GM23338 (cell line): ENCODE results near the gene DOCK2. TPM values are rescaled to one million over a fixed set of nuclear protein-coding genes. Genes with fewer than 3 reads are reported as not detected.

ENCODE experiments used
- ATAC-seq: fragments of 200-7000 bp; cut with Tn5 transposase; 3 replicates; pipeline ENCODE4 v1.9.1; 2020
- DNase-seq: peaks from one replicate; pipeline ENCODE4 v3.0.0-alpha.2; 2015; ENCODE audit warnings: low spot score
- H2AFZ ChIP-seq: fragments of 200-600 bp; sonication (generic); 2 replicates; pipeline ENCODE4 v1.8.0; 2016; ENCODE audit warnings: antibody characterized with exemption, mild to moderate bottlenecking, moderate library complexity
- H3F3A ChIP-seq: fragments of 200-600 bp; sonication (generic); replicated peaks from 2 replicates; pipeline ENCODE4 v1.8.0; 2017; ENCODE audit warnings: antibody characterized with exemption, mixed run types, low read depth
- H3K27ac ChIP-seq: fragments of 200-600 bp; sonication (generic); 2 replicates; pipeline ENCODE4 v1.6.1; 2016; ENCODE audit warnings: low read depth
- H3K27me3 ChIP-seq: fragments of 200-600 bp; sonication (generic); 2 replicates; pipeline ENCODE4 v1.8.0; 2016; ENCODE audit warnings: mild to moderate bottlenecking, mixed run types, moderate library complexity; ENCODE audit not compliant: insufficient read depth
- H3K36me3 ChIP-seq: fragments of 200-600 bp; sonication (generic); 2 replicates; pipeline ENCODE4 v1.8.0; 2016; ENCODE audit warnings: mild to moderate bottlenecking; ENCODE audit not compliant: insufficient read depth
- H3K4me1 ChIP-seq: fragments of 200-600 bp; sonication (generic); 2 replicates; pipeline ENCODE4 v1.8.0; 2016; ENCODE audit warnings: mild to moderate bottlenecking, moderate library complexity; ENCODE audit not compliant: insufficient read depth
- H3K4me2 ChIP-seq: fragments of 200-600 bp; sonication (generic); 2 replicates; pipeline ENCODE4 v1.7.1; 2017; ENCODE audit warnings: mixed run types
- H3K4me3 ChIP-seq: fragments of 200-600 bp; sonication (generic); 2 replicates; pipeline ENCODE4 v1.6.1; 2016; ENCODE audit warnings: mixed run types
- H3K79me2 ChIP-seq: fragments of 200-600 bp; sonication (generic); replicated peaks from 2 replicates; pipeline ENCODE4 v1.8.0; 2017; ENCODE audit warnings: mild to moderate bottlenecking; ENCODE audit not compliant: insufficient read depth
- H3K9me2 ChIP-seq: fragments of 200-600 bp; sonication (generic); 2 replicates; pipeline ENCODE4 v1.8.0; 2017; ENCODE audit not compliant: insufficient read depth
- H4K20me1 ChIP-seq: fragments of 200-600 bp; sonication (generic); replicated peaks from 2 replicates; pipeline ENCODE4 v1.8.0; 2017; ENCODE audit warnings: mild to moderate bottlenecking; ENCODE audit not compliant: insufficient read depth
- H3K27ac Mint-ChIP-seq: 2 replicates; pipeline ENCODE4 v1.8.0; 2020; ENCODE audit warnings: inconsistent platforms, mild to moderate bottlenecking, moderate library complexity, mixed read lengths
- H3K27me3 Mint-ChIP-seq: 3 replicates; pipeline ENCODE4 v1.8.0; 2022; ENCODE audit warnings: low read depth, mild to moderate bottlenecking, moderate library complexity, mixed read lengths, inconsistent platforms; ENCODE audit not compliant: insufficient read depth, poor library complexity
- H3K36me3 Mint-ChIP-seq: 3 replicates; pipeline ENCODE4 v1.8.0; 2021; ENCODE audit warnings: low read depth, mild to moderate bottlenecking, inconsistent platforms, moderate library complexity, mixed read lengths
- H3K4me1 Mint-ChIP-seq: 3 replicates; pipeline ENCODE4 v1.8.0; 2020; ENCODE audit warnings: mild to moderate bottlenecking, inconsistent platforms, mixed read lengths
- H3K4me3 Mint-ChIP-seq: 3 replicates; pipeline ENCODE4 v1.8.0; 2021; ENCODE audit warnings: moderate library complexity, mild to moderate bottlenecking, inconsistent platforms, mixed read lengths
- H3K9me3 Mint-ChIP-seq: 3 replicates; pipeline ENCODE4 v1.8.0; 2020; ENCODE audit warnings: moderate library complexity, mild to moderate bottlenecking, inconsistent platforms, mixed read lengths
- CREB1 ChIP-seq: fragments of 250-450 bp; sonication (Bioruptor Pico); IDR thresholded peaks from 2 replicates; pipeline ENCODE4 v1.5.0; 2020; ENCODE audit warnings: low read depth, mild to moderate bottlenecking, moderate library complexity
- CTCF ChIP-seq, 2 experiments: fragments of 200-600 bp in 1 of 2; sonication (generic) in 1 of 2; conservative IDR thresholded peaks; 2 replicates each; pipeline versions ENCODE4 v1.5.1 to v1.6.1; 2016 to 2017; ENCODE audit warnings: antibody characterized with exemption in 2 of 2, low read depth in 2 of 2, mild to moderate bottlenecking in 2 of 2, moderate library complexity in 1 of 2
- EZH2 ChIP-seq: fragments of 200-600 bp; sonication (generic); IDR thresholded peaks from one replicate; pipeline ENCODE4 v1.8.0; 2017; ENCODE audit warnings: antibody characterized with exemption, mild to moderate bottlenecking, low read depth; ENCODE audit not compliant: unreplicated experiment
- EZH2phosphoT487 ChIP-seq: fragments of 200-600 bp; sonication (generic); IDR thresholded peaks from one replicate; pipeline ENCODE4 v1.8.1; 2018; ENCODE audit warnings: antibody characterized with exemption; ENCODE audit not compliant: unreplicated experiment
- JUNB ChIP-seq: IDR thresholded peaks from one replicate; pipeline ENCODE4 v1.6.1; 2016; ENCODE audit warnings: antibody characterized with exemption; ENCODE audit not compliant: unreplicated experiment
- NANOG ChIP-seq: IDR thresholded peaks from 2 replicates; pipeline ENCODE4 v1.6.1; 2016; ENCODE audit warnings: antibody characterized with exemption, borderline replicate concordance
- POLR2AphosphoS5 ChIP-seq: IDR thresholded peaks from 2 replicates; pipeline ENCODE4 v1.6.1; 2016; ENCODE audit warnings: antibody characterized with exemption, low read depth
- REST ChIP-seq: IDR thresholded peaks from one replicate; pipeline ENCODE4 v1.6.1; 2018; ENCODE audit warnings: antibody characterized with exemption; ENCODE audit not compliant: unreplicated experiment
- STAT1 ChIP-seq: IDR thresholded peaks from one replicate; pipeline ENCODE4 v1.6.1; 2016; ENCODE audit warnings: antibody characterized with exemption; ENCODE audit not compliant: unreplicated experiment
- ZNF114 ChIP-seq: fragments of 250-450 bp; sonication (Bioruptor Pico); IDR thresholded peaks from 2 replicates; pipeline ENCODE4 v1.5.0; 2020; ENCODE audit warnings: mild to moderate bottlenecking, moderate library complexity
- ZNF331 ChIP-seq: fragments of 250-450 bp; sonication (Bioruptor Pico); IDR thresholded peaks from 2 replicates; pipeline ENCODE4 v1.5.0; 2020; ENCODE audit warnings: low read depth, mild to moderate bottlenecking, moderate library complexity
- polyA plus RNA-seq: library from polyadenylated mRNA; unstranded; fragments of >200 nt; fragmentation: Nextera tagmentation; extraction: Ambion mirVana; gene quantifications from 2 replicates; pipeline ENCODE4 v1.2.1, GENCODE V29; 2016
- total RNA-seq: library from RNA; depleted of rRNA; stranded (reverse); fragments of >200 nt; shearing (Covaris generic); gene quantifications from 2 replicates; pipeline ENCODE4 v1.2.3, GENCODE V29; 2014
- TF ChIP-seq, protein P1 (sequence below): IDR thresholded peaks from 2 replicates; pipeline ENCODE4 v1.6.1; 2016; ENCODE audit warnings: antibody characterized with exemption
- TF ChIP-seq, protein P2 (sequence below): fragments of 250-450 bp; sonication (Bioruptor Pico); IDR thresholded peaks from 2 replicates; pipeline ENCODE4 v1.5.0; 2020; ENCODE audit warnings: mild to moderate bottlenecking, moderate library complexity

The DOCK2 gene
- total and polyA plus RNA-seq, 2 experiments from 2014 or later, result 3.7 to 9.4 TPM

DNA sequence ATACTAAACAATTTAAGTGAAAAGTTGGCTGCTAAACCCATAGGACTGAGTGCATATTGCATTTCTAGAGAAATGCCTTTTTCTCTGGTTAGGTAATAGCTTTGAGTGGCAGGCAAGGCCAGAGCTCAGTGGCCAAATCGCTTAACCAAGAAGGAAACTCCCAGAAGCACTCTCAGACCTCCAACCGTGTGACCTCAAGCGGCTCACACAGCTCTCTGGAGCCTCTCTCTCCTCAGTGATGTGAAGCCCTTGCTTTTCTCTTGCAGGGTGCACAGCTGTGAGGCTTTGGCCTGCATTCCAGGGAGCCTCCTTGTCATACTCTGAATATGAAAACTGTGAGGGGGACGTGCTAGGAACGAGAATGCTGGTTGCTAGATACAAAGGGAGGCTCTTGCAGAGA is 236.6 kb downstream of the DOCK2 start:
- ATAC-seq (peak; percentile 91), DNase-seq (no peak)
- no peaks in the 10 kb centered on the region for H3K36me3 ChIP-seq
- no peaks in the 10 kb centered on the region for H4K20me1 ChIP-seq
- H2AFZ ChIP-seq, result no peak overlapping the region
- no peaks in the 10 kb centered on the region for H3K79me2 ChIP-seq
- peaks cover 7% of the 10 kb centered on the region for H3K4me1 Mint-ChIP-seq
- H3K27ac ChIP-seq, result no peak overlapping the region
- no peaks in the 10 kb centered on the region for H3F3A ChIP-seq
- peaks cover 4% of the 10 kb centered on the region for H3K27me3 Mint-ChIP-seq
- no peak overlapping the region for H3K27ac Mint-ChIP-seq
- H3K4me3 Mint-ChIP-seq, result no peak overlapping the region
- H3K9me2 ChIP-seq, result no peaks in the 10 kb centered on the region
- no peaks in the 10 kb centered on the region for H3K36me3 Mint-ChIP-seq
- no peak overlapping the region for H3K4me2 ChIP-seq
- no peaks in the 10 kb centered on the region for H3K9me3 Mint-ChIP-seq
- no peak for TF ChIP-seq CTCF (conservative IDR thresholded peaks at IDR 0.05; ENCODE audit: low read depth in 2 of 2)
- no peak for TF ChIP-seq REST
- no peak for TF ChIP-seq EZH2
- TF ChIP-seq POLR2AphosphoS5, result no peak
- no peak for TF ChIP-seq ZNF331 (CRISPR knock-in tag)
- TF ChIP-seq CREB1 (CRISPR knock-in tag), result no peak
- TF ChIP-seq EZH2phosphoT487, result no peak
- no peak for TF ChIP-seq ZNF114
- TF ChIP-seq JUNB, result no peak
- TF ChIP-seq NANOG, result no peak
- no peak for TF ChIP-seq STAT1
- TF ChIP-seq, protein P1, sequence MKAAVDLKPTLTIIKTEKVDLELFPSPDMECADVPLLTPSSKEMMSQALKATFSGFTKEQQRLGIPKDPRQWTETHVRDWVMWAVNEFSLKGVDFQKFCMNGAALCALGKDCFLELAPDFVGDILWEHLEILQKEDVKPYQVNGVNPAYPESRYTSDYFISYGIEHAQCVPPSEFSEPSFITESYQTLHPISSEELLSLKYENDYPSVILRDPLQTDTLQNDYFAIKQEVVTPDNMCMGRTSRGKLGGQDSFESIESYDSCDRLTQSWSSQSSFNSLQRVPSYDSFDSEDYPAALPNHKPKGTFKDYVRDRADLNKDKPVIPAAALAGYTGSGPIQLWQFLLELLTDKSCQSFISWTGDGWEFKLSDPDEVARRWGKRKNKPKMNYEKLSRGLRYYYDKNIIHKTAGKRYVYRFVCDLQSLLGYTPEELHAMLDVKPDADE, result no peak
- TF ChIP-seq, protein P2, sequence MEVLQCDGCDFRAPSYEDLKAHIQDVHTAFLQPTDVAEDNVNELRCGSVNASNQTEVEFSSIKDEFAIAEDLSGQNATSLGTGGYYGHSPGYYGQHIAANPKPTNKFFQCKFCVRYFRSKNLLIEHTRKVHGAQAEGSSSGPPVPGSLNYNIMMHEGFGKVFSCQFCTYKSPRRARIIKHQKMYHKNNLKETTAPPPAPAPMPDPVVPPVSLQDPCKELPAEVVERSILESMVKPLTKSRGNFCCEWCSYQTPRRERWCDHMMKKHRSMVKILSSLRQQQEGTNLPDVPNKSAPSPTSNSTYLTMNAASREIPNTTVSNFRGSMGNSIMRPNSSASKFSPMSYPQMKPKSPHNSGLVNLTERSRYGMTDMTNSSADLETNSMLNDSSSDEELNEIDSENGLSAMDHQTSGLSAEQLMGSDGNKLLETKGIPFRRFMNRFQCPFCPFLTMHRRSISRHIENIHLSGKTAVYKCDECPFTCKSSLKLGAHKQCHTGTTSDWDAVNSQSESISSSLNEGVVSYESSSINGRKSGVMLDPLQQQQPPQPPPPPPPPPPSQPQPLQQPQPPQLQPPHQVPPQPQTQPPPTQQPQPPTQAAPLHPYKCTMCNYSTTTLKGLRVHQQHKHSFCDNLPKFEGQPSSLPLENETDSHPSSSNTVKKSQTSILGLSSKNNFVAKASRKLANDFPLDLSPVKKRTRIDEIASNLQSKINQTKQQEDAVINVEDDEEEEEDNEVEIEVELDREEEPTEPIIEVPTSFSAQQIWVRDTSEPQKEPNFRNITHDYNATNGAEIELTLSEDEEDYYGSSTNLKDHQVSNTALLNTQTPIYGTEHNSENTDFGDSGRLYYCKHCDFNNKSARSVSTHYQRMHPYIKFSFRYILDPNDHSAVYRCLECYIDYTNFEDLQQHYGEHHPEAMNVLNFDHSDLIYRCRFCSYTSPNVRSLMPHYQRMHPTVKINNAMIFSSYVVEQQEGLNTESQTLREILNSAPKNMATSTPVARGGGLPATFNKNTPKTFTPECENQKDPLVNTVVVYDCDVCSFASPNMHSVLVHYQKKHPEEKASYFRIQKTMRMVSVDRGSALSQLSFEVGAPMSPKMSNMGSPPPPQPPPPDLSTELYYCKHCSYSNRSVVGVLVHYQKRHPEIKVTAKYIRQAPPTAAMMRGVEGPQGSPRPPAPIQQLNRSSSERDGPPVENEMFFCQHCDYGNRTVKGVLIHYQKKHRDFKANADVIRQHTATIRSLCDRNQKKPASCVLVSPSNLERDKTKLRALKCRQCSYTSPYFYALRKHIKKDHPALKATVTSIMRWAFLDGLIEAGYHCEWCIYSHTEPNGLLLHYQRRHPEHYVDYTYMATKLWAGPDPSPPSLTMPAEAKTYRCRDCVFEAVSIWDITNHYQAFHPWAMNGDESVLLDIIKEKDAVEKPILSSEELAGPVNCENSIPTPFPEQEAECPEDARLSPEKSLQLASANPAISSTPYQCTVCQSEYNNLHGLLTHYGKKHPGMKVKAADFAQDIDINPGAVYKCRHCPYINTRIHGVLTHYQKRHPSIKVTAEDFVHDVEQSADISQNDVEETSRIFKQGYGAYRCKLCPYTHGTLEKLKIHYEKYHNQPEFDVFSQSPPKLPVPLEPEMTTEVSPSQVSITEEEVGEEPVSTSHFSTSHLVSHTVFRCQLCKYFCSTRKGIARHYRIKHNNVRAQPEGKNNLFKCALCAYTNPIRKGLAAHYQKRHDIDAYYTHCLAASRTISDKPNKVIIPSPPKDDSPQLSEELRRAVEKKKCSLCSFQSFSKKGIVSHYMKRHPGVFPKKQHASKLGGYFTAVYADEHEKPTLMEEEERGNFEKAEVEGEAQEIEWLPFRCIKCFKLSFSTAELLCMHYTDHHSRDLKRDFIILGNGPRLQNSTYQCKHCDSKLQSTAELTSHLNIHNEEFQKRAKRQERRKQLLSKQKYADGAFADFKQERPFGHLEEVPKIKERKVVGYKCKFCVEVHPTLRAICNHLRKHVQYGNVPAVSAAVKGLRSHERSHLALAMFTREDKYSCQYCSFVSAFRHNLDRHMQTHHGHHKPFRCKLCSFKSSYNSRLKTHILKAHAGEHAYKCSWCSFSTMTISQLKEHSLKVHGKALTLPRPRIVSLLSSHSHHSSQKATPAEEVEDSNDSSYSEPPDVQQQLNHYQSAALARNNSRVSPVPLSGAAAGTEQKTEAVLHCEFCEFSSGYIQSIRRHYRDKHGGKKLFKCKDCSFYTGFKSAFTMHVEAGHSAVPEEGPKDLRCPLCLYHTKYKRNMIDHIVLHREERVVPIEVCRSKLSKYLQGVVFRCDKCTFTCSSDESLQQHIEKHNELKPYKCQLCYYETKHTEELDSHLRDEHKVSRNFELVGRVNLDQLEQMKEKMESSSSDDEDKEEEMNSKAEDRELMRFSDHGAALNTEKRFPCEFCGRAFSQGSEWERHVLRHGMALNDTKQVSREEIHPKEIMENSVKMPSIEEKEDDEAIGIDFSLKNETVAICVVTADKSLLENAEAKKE (CRISPR knock-in tag), result no peak
- no peaks in the 10 kb centered on the region for H3K27me3 ChIP-seq
- H3K4me3 ChIP-seq, result no peak overlapping the region
- no peaks in the 10 kb centered on the region for H3K4me1 ChIP-seq
